Effector memory CD4-positive, alpha-beta T cell (primary cell): ENCODE results near the gene CREG2.

ENCODE experiments used
- DNase-seq, 3 donors: peaks; one replicate each; pipeline ENCODE4 v3.0.0-alpha.2; 2020
- H3K27ac ChIP-seq: 2 replicates; pipeline ENCODE4 v1.7.0; 2013; ENCODE audit warnings: mild to moderate bottlenecking, low read length, moderate library complexity; ENCODE audit not compliant: insufficient read depth, poor library complexity, severe bottlenecking
- H3K27me3 ChIP-seq: replicated peaks from 2 replicates; pipeline ENCODE4 v1.7.0; 2013; ENCODE audit warnings: mild to moderate bottlenecking, low read length; ENCODE audit not compliant: insufficient read depth, control insufficient read depth, poor library complexity, severe bottlenecking
- H3K36me3 ChIP-seq: 2 replicates; pipeline ENCODE4 v1.7.0; 2013; ENCODE audit warnings: mild to moderate bottlenecking, low read length, moderate library complexity; ENCODE audit not compliant: control insufficient read depth, insufficient read depth
- H3K4me1 ChIP-seq: 2 replicates; pipeline ENCODE4 v1.7.0; 2013; ENCODE audit warnings: low read length, mild to moderate bottlenecking; ENCODE audit not compliant: control insufficient read depth, insufficient read depth, poor library complexity, severe bottlenecking
- H3K4me3 ChIP-seq: 2 replicates; pipeline ENCODE4 v1.7.0; 2013; ENCODE audit warnings: low read length, low read depth, mild to moderate bottlenecking; ENCODE audit not compliant: insufficient read depth, poor library complexity, severe bottlenecking
- H3K9me3 ChIP-seq: 2 replicates; pipeline ENCODE4 v1.7.0; 2013; ENCODE audit warnings: mild to moderate bottlenecking, low read length, moderate library complexity; ENCODE audit not compliant: control insufficient read depth

Gene CREG2

DNA sequence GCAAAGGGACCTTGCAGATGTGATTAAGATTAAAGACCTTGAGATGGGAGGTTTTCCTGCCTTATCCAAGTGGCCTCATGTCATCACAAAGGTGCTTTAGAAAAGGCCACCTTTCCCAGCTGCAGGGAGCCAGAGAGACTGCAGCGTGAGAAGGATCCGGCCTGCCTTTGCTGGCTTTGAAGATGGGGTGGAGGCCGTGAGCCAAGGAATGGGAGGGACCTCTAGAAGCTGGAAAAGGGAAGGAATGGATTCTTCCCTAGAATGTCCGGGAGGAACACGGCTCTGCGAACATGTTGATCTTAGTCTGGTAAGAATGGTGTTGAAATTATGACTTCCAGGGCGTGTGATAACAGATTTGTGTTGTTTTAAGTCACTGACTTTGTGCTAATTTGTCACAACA, 39.9 kb upstream of the CREG2 start:
- Histone ChIP-seq H3K27ac (no peak overlapping the region), H3K36me3 (no peaks in the 10 kb centered on the region), H3K4me3 (no peak overlapping the region), H3K4me1 (no peaks in the 10 kb centered on the region), H3K9me3 (no peaks in the 10 kb centered on the region), H3K27me3 (no peaks in the 10 kb centered on the region)
- no peak for DNase-seq

DNA sequence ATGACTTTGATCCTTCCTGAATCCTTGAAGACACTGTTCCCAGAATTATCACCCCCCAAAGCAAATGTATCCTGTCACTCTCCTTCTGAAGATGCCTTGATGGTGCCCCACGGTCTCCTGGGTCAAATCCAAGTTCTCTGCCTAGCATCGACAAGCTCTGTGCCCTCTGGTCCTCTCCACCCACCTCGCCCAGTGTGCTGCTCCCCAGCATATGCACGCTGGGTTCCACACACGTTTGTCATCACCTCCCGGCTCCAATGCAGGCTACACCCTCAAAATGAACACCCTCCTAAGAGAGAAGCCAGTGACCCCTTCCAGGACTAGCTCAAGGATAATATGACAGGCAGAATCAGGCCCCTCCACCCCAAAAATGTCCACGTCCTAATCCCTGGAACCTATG, 39.5 kb upstream of the CREG2 start:
- H3K4me1 ChIP-seq: no peaks in the 10 kb centered on the region
- no peak for DNase-seq
- H3K4me3 ChIP-seq: no peak overlapping the region
- H3K36me3 ChIP-seq: no peaks in the 10 kb centered on the region
- no peak overlapping the region for H3K27ac ChIP-seq
- no peaks in the 10 kb centered on the region for H3K27me3 ChIP-seq
- no peaks in the 10 kb centered on the region for H3K9me3 ChIP-seq

DNA sequence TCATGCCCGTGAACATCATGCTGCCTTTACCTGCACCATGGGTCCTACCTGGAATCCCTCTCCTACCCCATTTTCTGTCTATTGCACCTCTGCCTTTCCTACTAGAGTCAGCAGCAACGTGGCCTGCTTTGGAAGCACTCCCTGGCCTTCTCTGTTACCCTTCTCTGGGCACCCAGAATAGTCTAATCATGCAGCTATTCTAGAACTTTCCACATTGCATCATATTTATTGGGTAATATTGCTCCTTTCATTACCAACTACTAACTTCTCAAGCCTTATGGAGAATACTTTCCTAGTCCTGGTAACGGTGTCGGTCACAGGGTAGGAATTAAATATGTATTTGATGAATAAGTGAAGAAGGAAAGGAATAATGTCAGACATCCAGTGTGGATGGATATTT, 33.3 kb upstream of the CREG2 start:
- Histone ChIP-seq H3K9me3 (no peaks in the 10 kb centered on the region), H3K27me3 (no peaks in the 10 kb centered on the region), H3K36me3 (no peaks in the 10 kb centered on the region), H3K4me1 (no peaks in the 10 kb centered on the region), H3K4me3 (no peak overlapping the region), H3K27ac (no peak overlapping the region)
- DNase-seq: no peak

DNA sequence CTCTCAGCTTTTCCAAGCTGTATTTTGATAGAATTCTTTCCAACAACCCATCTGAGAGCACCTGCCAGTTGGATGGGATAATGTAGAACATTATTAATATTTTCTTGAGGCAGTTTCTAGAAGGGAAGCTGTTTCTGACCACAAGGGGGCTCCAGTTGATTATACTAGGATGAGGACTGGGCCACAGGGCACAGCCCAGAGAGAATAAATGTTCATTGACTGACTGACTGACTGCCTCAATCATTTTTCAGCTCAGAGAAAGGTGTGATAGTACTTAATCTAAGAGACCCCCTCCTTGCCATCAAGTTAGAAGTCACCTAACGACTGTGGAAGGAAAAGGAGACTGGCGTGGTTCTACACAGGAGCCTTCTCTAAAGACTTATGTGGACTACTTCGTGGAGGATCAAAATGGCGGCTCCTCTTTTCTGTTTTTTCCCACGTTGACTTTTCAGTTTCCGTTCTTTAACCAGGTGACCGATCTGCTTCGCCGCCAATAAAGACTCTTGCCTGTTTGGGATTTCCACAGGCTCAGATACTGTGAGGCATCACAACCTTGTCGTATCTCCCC, 31.9 kb upstream of the CREG2 start:
- H3K4me3 ChIP-seq: no peak overlapping the region
- H3K9me3 ChIP-seq: no peaks in the 10 kb centered on the region
- peak; percentile 9 to 42 (median 13) for DNase-seq
- H3K4me1 ChIP-seq: no peaks in the 10 kb centered on the region
- H3K27me3 ChIP-seq: no peaks in the 10 kb centered on the region
- no peak overlapping the region for H3K27ac ChIP-seq
- no peaks in the 10 kb centered on the region for H3K36me3 ChIP-seq

DNA sequence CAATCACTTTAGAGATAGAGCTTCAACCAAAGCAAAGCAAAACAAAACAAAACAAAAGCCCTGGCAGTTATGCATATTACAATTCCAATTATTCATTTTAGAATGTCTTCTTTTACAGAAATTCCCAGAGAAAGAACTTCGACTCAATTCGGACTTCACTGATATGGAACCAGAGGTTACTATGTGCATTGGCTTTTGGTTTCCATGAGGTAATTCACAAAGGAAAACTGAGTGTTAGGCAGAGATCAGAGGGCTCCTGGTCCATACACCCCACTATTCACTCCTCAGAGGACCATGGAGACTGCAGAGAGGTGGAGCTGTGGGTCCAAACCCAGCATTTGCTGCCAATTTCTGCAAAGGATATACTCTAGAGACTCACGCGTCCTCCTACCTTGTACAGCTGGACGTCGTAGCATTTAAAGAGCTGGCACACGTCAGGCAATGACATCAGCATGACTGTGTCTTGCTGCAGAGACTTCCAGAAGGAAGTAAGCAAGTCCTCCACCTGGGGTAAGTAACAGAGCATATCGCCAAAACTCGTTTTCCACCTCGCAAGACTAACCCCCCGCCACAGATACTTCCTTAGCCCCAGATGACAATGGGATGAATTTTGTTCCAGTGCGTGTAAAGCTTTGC, 31.3 kb upstream of the CREG2 start:
- Histone ChIP-seq H3K4me1 (no peaks in the 10 kb centered on the region), H3K36me3 (no peaks in the 10 kb centered on the region), H3K27me3 (no peaks in the 10 kb centered on the region), H3K9me3 (no peaks in the 10 kb centered on the region), H3K4me3 (no peak overlapping the region), H3K27ac (no peak overlapping the region)
- DNase-seq: no peak

DNA sequence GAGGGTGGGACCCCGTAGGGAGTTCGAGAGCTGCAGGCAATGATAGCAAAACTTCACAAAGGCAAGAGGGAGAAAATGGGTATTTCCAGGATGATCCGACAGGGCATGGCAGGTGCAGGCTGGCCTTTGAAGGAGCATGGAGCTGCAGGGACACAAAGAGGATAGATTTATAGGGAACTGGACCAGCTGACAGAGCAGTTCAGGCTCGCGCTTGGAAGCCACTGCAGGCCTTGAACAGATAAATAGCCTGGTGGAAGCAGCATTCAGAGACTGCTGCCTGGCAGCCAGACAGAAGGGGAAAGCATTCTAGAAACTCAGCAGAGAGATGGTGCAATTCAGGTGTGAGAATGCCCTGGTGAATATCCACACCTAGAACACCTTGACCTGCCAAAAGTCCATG, 29.3 kb upstream of the CREG2 start:
- no peak for DNase-seq
- Histone ChIP-seq H3K9me3 (no peaks in the 10 kb centered on the region), H3K4me1 (no peaks in the 10 kb centered on the region), H3K4me3 (no peak overlapping the region), H3K27me3 (no peaks in the 10 kb centered on the region), H3K27ac (no peak overlapping the region), H3K36me3 (no peaks in the 10 kb centered on the region)

DNA sequence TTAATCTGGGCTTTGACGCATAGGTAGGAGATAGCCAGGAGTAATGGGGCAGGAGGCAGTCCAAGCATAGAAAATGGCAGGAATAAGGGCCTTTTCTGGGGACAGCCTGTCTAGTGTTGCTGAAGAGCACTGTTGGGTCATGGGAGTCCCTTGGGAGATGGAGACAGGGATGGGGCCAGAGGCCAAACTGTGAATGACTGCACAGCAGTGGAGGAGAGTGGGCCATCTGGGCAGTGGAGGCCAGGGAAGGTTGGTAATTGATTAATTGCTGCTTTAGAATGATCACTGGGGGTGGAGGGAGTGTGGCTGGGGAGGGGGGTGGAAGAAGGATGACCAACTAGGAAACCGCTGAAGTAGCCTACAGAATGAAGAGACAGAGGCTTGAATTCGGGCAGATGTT, 28.6 kb upstream of the CREG2 start:
- Histone ChIP-seq H3K36me3 (no peaks in the 10 kb centered on the region), H3K27ac (no peak overlapping the region), H3K4me1 (no peaks in the 10 kb centered on the region), H3K9me3 (no peaks in the 10 kb centered on the region), H3K27me3 (no peaks in the 10 kb centered on the region), H3K4me3 (no peak overlapping the region)
- no peak for DNase-seq

DNA sequence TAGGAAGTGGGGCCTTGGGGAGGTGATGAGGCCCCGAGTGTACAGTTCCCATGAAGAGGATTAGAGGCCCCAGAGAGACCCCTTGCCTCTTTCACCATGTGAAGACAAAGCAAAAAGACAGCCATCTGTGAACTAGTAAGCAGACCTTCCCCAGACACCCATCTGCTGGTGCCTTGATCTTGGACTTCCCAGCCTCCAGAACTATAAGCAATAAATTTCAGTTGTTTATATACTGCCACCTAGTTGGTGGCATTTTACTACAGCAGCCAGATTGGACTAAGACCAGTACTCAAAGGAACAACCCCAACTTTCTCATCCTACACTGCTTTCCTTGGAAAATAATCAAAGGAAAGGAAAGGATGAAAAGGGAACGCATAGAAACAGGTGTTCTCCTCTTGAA, 27.9 kb upstream of the CREG2 start:
- no peaks in the 10 kb centered on the region for H3K36me3 ChIP-seq

DNA sequence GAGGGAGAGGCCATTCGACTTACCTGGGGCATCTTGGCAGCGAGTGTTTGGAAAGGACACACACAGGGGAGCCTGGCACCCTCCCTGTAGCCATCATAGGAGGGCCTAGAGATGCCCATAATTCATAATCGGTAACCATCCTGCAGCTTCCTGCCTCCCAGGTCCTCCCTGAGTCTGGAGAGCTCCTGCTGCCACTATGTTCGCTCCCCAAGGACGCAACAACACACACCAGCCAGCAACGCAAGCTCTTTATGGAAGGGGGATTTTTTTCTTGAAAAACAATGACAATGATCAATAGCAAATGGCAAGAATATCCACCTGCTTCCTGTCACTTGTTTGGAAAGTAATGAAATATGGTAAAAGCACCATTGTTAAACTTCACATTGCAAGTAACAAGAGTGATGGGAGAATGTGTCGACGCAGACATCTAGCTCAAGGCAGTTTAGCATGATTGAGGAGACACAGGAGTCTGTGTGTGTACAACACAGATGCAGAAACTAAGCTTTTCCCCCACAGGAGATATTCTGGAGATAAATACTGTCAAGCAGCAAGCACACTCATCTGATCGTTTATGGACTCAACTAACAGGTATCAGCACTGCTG, 24.9 kb upstream of the CREG2 start:
- no peaks in the 10 kb centered on the region for H3K27me3 ChIP-seq
- no peak for DNase-seq
- H3K4me1 ChIP-seq: no peaks in the 10 kb centered on the region
- H3K9me3 ChIP-seq: no peaks in the 10 kb centered on the region
- no peak overlapping the region for H3K27ac ChIP-seq
- no peak overlapping the region for H3K4me3 ChIP-seq
- H3K36me3 ChIP-seq: no peaks in the 10 kb centered on the region

More for the DNA sequence above, 27.9 kb upstream of the CREG2 start:
- Histone ChIP-seq H3K27ac (no peak overlapping the region), H3K4me1 (no peaks in the 10 kb centered on the region), H3K27me3 (no peaks in the 10 kb centered on the region), H3K9me3 (no peaks in the 10 kb centered on the region), H3K4me3 (no peak overlapping the region)
- no peak for DNase-seq

DNA sequence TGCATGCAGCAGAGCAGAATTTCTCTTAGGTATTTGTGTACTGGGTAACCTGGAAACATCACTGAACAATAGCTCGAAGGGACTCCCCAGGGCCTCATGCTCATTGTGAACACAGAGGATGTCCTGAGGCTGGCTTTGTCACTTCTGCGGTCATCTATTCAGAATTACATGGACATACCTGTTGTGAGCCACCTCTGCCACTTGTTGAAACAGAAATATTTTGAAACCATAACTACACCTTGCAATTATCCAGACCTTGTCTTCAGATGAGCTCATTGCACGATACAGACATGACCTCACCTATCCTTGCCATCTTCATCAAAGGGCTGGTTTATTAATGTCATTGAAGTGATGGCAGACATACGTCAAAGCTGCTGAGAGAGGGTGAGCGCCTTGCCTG, 23.4 kb upstream of the CREG2 start:
- DNase-seq: no peak
- H3K36me3 ChIP-seq: no peaks in the 10 kb centered on the region
- no peaks in the 10 kb centered on the region for H3K9me3 ChIP-seq
- H3K27me3 ChIP-seq: no peaks in the 10 kb centered on the region
- no peak overlapping the region for H3K27ac ChIP-seq
- no peaks in the 10 kb centered on the region for H3K4me1 ChIP-seq
- no peak overlapping the region for H3K4me3 ChIP-seq
